Skeletal muscle tissue (tissue), 4 donors: Measurements from ENCODE around the gene MAPRE3. TPM values are rescaled to one million over a fixed set of nuclear protein-coding genes. Genes with fewer than 3 reads are reported as not detected.
"Not testable (repeated sequence)": the region's sequence is repeated elsewhere in the genome, so short reads cannot be mapped to it uniquely, and the experiment has no call there.

Experiments used
- H3K27ac ChIP-seq: one replicate; pipeline ENCODE4 v1.7.0; 2013; ENCODE audit warnings: mild to moderate bottlenecking, low read depth, low read length, inconsistent platforms
- H3K27me3 ChIP-seq, 3 donors: one replicate each; pipeline ENCODE4 v1.7.0; 2013; ENCODE audit warnings: low read length in 3 of 3; ENCODE audit not compliant: control insufficient read depth in 3 of 3, insufficient read depth in 3 of 3
- H3K36me3 ChIP-seq, 3 donors: one replicate each; pipeline ENCODE4 v1.7.0; 2013; ENCODE audit warnings: low read length in 3 of 3; ENCODE audit not compliant: control insufficient read depth in 3 of 3, insufficient read depth in 3 of 3
- H3K4me1 ChIP-seq, 3 donors: one replicate each; pipeline ENCODE4 v1.7.0; 2013; ENCODE audit warnings: low read length in 3 of 3, mild to moderate bottlenecking in 3 of 3; ENCODE audit not compliant: control insufficient read depth in 3 of 3, insufficient read depth in 3 of 3
- H3K4me3 ChIP-seq, 3 donors: one replicate each; pipeline ENCODE4 v1.7.0; 2013; ENCODE audit warnings: low read length in 3 of 3
- H3K9ac ChIP-seq, 3 donors: one replicate each; pipeline ENCODE4 v1.7.0; 2013; ENCODE audit warnings: low read length in 3 of 3, mild to moderate bottlenecking in 3 of 3, moderate library complexity in 2 of 3, low read depth in 1 of 3
- H3K9me3 ChIP-seq, 3 donors: one replicate each; pipeline ENCODE4 v1.7.0; 2013; ENCODE audit warnings: low read length in 3 of 3; ENCODE audit not compliant: control insufficient read depth in 3 of 3
- total RNA-seq: library from RNA; depleted of rRNA; stranded (reverse); fragments of >200 nt; gene quantifications from one replicate; pipeline ENCODE4 v1.2.3, GENCODE V29; 2014
- donor health status: Osteomylitis.

MAPRE3 gene
- 3.7 TPM for total RNA-seq

GRCh38 chr2:26970244-26970927 lies at the start of gene MAPRE3:
Gene MAPRE3 (plus strand): TSS chr2:26970637. CDS start chr2:27022219, 51,582 bp downstream.
- Histone ChIP-seq H3K4me3 (peak within 1 kb of the TSS; percentile 88 to 98 (median 94)), H3K9me3 (no peaks in the 10 kb centered on the region), H3K36me3 (no peaks in the 10 kb centered on the region), H3K9ac (peak within 1 kb of the TSS; percentile 84 to 86 (median 85)), H3K4me1 (peaks cover 34 to 42% (median 37%) of the 10 kb centered on the region in 3 donors), H3K27ac (peak within 1 kb of the TSS; percentile 88), H3K27me3 (no peaks in the 10 kb centered on the region)

- Histone ChIP-seq H3K9me3 (no peaks in the 10 kb centered on the region), H3K27me3 (peaks cover 2 to 8% (median 4%) of the 10 kb centered on the region in 3 donors), H3K36me3 (no peaks in the 10 kb centered on the region), H3K27ac (no peak overlapping the region), H3K4me3 (no peak overlapping the region), H3K9ac (no peak overlapping the region), H3K4me1 (peaks cover 0 to 6% (median 2%) of the 10 kb centered on the region in 3 donors)
Observed at GRCh38 chr2:26921323-26921722, 49.1 kb upstream of the MAPRE3 start.

GRCh38 chr2:26922405-26923188 lies 47.8 kb upstream of the MAPRE3 start:
- peaks cover 0 to 8% (median 5%) of the 10 kb centered on the region in 3 donors for H3K27me3 ChIP-seq
- H3K27ac ChIP-seq: no peak overlapping the region
- peaks cover 0 to 6% (median 2%) of the 10 kb centered on the region in 3 donors for H3K4me1 ChIP-seq
- no peak overlapping the region for H3K4me3 ChIP-seq
- H3K36me3 ChIP-seq: no peaks in the 10 kb centered on the region
- no peaks in the 10 kb centered on the region for H3K9me3 ChIP-seq
- H3K9ac ChIP-seq: peak overlapping the region in 1 of 3 donors; percentile 25

GRCh38 chr2:26923189-26923466 lies 47.3 kb upstream of the MAPRE3 start:
- H3K9me3 ChIP-seq, H3K4me1 ChIP-seq, H3K9ac ChIP-seq, H3K27ac ChIP-seq, H3K36me3 ChIP-seq, H3K27me3 ChIP-seq, H3K4me3 ChIP-seq: not testable (repeated sequence)

- Histone ChIP-seq H3K27ac (no peak overlapping the region), H3K9ac (no peak overlapping the region), H3K4me3 (no peak overlapping the region), H3K36me3 (no peaks in the 10 kb centered on the region), H3K27me3 (peaks cover 4 to 11% (median 9%) of the 10 kb centered on the region in 3 donors), H3K9me3 (no peaks in the 10 kb centered on the region), H3K4me1 (peaks cover 0 to 6% (median 2%) of the 10 kb centered on the region in 3 donors)
Observed at GRCh38 chr2:26924731-26925099, 45.7 kb upstream of the MAPRE3 start.

GRCh38 chr2:26925100-26925791 lies 45.2 kb upstream of the MAPRE3 start:
- Histone ChIP-seq H3K27ac (no peak overlapping the region), H3K9ac (no peak overlapping the region), H3K27me3 (peaks cover 7 to 14% (median 13%) of the 10 kb centered on the region in 3 donors), H3K4me1 (peaks cover 0 to 6% (median 2%) of the 10 kb centered on the region in 3 donors), H3K4me3 (no peak overlapping the region), H3K9me3 (no peaks in the 10 kb centered on the region), H3K36me3 (no peaks in the 10 kb centered on the region)

- Histone ChIP-seq H3K9me3 (no peaks in the 10 kb centered on the region), H3K36me3 (no peaks in the 10 kb centered on the region), H3K27me3 (peaks cover 7 to 15% (median 13%) of the 10 kb centered on the region in 3 donors)
Observed at GRCh38 chr2:26927221-26927620, 43.2 kb upstream of the MAPRE3 start.

GRCh38 chr2:26932974-26933373 lies 37.5 kb upstream of the MAPRE3 start:
- no peak overlapping the region for H3K27ac ChIP-seq
- H3K4me1 ChIP-seq: no peaks in the 10 kb centered on the region
- H3K36me3 ChIP-seq: no peaks in the 10 kb centered on the region
- no peak overlapping the region for H3K9ac ChIP-seq
- no peaks in the 10 kb centered on the region for H3K9me3 ChIP-seq
- no peak overlapping the region for H3K4me3 ChIP-seq
- peaks cover 12 to 26% (median 21%) of the 10 kb centered on the region in 3 donors for H3K27me3 ChIP-seq

More at GRCh38 chr2:26927221-26927620, 43.2 kb upstream of the MAPRE3 start:
- Histone ChIP-seq H3K4me3 (no peak overlapping the region), H3K4me1 (peaks cover 0 to 6% (median 2%) of the 10 kb centered on the region in 3 donors), H3K9ac (no peak overlapping the region), H3K27ac (no peak overlapping the region)

- no peak overlapping the region for H3K9ac ChIP-seq
- H3K9me3 ChIP-seq: no peaks in the 10 kb centered on the region
- H3K4me1 ChIP-seq: no peaks in the 10 kb centered on the region
- H3K36me3 ChIP-seq: no peaks in the 10 kb centered on the region
- H3K27ac ChIP-seq: no peak overlapping the region
- H3K4me3 ChIP-seq: no peak overlapping the region
- H3K27me3 ChIP-seq: peaks cover 12 to 26% (median 21%) of the 10 kb centered on the region in 3 donors
Observed at GRCh38 chr2:26933431-26934334, 36.8 kb upstream of the MAPRE3 start.
